ENCODE data around the gene DCN.

DCN gene

DNA sequence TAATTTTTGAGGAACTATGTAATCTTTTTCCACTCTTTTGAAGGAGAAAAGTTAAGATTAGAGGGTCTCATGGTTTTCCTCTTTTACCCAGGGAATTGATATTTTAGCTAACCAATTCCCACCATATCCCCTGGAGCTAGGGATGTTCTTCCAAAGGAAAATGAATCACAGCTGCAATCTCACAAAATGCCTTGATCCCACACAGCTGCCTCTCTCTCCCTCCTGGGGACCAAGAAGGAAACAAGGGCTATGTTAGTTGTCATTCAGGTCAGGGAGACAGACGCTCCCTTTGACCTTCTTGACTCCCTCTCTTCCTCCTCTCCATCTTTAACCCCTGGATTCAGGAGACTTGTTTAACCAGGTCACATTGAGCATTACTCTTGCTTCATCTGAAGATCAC lies 9.5 kb downstream of the DCN start:
- no CpG with 5 or more reads among the region's 1 CpG for WGBS (ENCODE audit: extremely low coverage, insufficient coverage, low lambda C conversion rate)
- H4K8ac ChIP-seq (ENCODE audit: low read depth, low read length): no peak overlapping the region
- no peak overlapping the region for H2BK5ac ChIP-seq (ENCODE audit: low read length)
- no peak overlapping the region for H3K27ac ChIP-seq (ENCODE audit: low read depth, low read length)
- H3K4me3 ChIP-seq (ENCODE audit: low read length): no peak overlapping the region
- H3K4ac ChIP-seq (ENCODE audit: low read depth, low read length): no peak overlapping the region
- H3K27me3 ChIP-seq (ENCODE audit: insufficient read depth, low read length, poor library complexity): no peaks in the 10 kb centered on the region
- H3K36me3 ChIP-seq (ENCODE audit: control insufficient read depth, insufficient read depth, low read length): no peaks in the 10 kb centered on the region
- H3K23ac ChIP-seq (ENCODE audit: low read length): no peak overlapping the region
- no peaks in the 10 kb centered on the region for H3K4me1 ChIP-seq (ENCODE audit: control insufficient read depth, low read depth, low read length)
- DNase-seq: no peak
- no peak overlapping the region for H2AK5ac ChIP-seq (ENCODE audit: low read length)
- H3K79me1 ChIP-seq (ENCODE audit: low read length): no peaks in the 10 kb centered on the region
- H3K4me2 ChIP-seq (ENCODE audit: low read length): no peak overlapping the region
- no peak overlapping the region for H2BK15ac ChIP-seq (replicated peaks; ENCODE audit: low read depth)
- H3K18ac ChIP-seq (ENCODE audit: low read length): no peak overlapping the region
- no peak overlapping the region for H2BK120ac ChIP-seq (ENCODE audit: low read depth, low read length)
- no peak overlapping the region for H3K9ac ChIP-seq (ENCODE audit: low read length)
- H3K79me2 ChIP-seq (ENCODE audit: control insufficient read depth, insufficient read depth, low read length): no peaks in the 10 kb centered on the region
- no peak overlapping the region for H3K56ac ChIP-seq (ENCODE audit: low read length)
- no peak overlapping the region for H4K5ac ChIP-seq (ENCODE audit: low read length)

DNA sequence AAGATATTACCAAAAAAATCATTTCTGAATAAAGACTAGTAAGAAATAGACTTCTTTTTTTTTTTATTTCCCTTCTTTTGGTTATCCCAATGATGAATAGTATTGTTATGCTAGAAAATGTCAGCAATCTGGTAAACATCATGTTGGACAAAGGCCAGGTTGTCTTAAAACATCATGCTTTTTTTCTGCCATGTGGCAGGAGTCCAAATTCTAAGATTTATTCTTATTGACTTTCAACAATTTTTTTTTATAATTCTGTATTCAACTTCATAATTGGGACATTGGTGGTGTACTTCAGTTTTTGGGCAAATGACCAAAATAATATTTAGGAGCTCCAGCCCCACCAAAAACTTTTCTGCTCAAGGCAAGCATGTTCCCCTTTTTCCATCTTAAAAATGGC lies 10.5 kb downstream of the DCN start:
- H2BK5ac ChIP-seq (ENCODE audit: low read length): no peak overlapping the region
- DNase-seq: no peak
- H3K79me1 ChIP-seq (ENCODE audit: low read length): no peaks in the 10 kb centered on the region
- H2BK120ac ChIP-seq (ENCODE audit: low read depth, low read length): no peak overlapping the region
- no peaks in the 10 kb centered on the region for H3K36me3 ChIP-seq (ENCODE audit: control insufficient read depth, insufficient read depth, low read length)
- H3K27ac ChIP-seq (ENCODE audit: low read depth, low read length): no peak overlapping the region
- no peak overlapping the region for H4K8ac ChIP-seq (ENCODE audit: low read depth, low read length)
- no peak overlapping the region for H3K18ac ChIP-seq (ENCODE audit: low read length)
- no peak overlapping the region for H2AK5ac ChIP-seq (ENCODE audit: low read length)
- no peaks in the 10 kb centered on the region for H3K27me3 ChIP-seq (ENCODE audit: insufficient read depth, low read length, poor library complexity)
- H3K4me2 ChIP-seq (ENCODE audit: low read length): no peak overlapping the region
- H3K4me1 ChIP-seq (ENCODE audit: control insufficient read depth, low read depth, low read length): no peaks in the 10 kb centered on the region
- no peak overlapping the region for H3K4me3 ChIP-seq (ENCODE audit: low read length)
- H3K4ac ChIP-seq (ENCODE audit: low read depth, low read length): no peak overlapping the region
- no peak overlapping the region for H3K9ac ChIP-seq (ENCODE audit: low read length)
- H4K5ac ChIP-seq (ENCODE audit: low read length): no peak overlapping the region
- H2BK15ac ChIP-seq (replicated peaks; ENCODE audit: low read depth): no peak overlapping the region
- no peak overlapping the region for H3K23ac ChIP-seq (ENCODE audit: low read length)
- no peak overlapping the region for H3K56ac ChIP-seq (ENCODE audit: low read length)
- no peaks in the 10 kb centered on the region for H3K79me2 ChIP-seq (ENCODE audit: control insufficient read depth, insufficient read depth, low read length)

DNA sequence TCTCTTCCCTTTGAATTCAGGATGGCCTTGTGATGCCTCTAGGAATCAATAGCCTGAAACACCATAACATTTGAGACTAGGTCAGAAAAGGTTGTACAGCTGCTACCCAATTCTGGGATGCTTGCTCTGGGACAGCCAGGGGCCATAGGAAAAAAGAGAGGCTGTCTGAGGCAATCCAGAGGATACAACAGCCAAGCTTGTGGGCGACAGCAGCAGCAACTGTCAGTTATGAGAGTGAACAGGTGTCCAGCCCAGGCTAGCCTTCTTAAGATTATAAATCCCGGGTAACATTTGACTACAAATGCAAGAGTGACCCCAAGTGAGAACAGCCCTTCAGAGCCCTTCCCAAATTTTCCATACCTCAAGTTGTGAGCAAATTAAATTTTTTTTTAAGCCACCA lies 11.1 kb downstream of the DCN start:
- Histone ChIP-seq H2AK5ac (ENCODE audit: low read length) (no peak overlapping the region), H3K79me1 (ENCODE audit: low read length) (no peaks in the 10 kb centered on the region), H3K4me2 (ENCODE audit: low read length) (no peak overlapping the region), H3K9ac (ENCODE audit: low read length) (no peak overlapping the region), H3K27me3 (ENCODE audit: insufficient read depth, low read length, poor library complexity) (no peaks in the 10 kb centered on the region), H4K5ac (ENCODE audit: low read length) (no peak overlapping the region), H4K8ac (ENCODE audit: low read depth, low read length) (no peak overlapping the region), H3K56ac (ENCODE audit: low read length) (no peak overlapping the region), H3K79me2 (ENCODE audit: control insufficient read depth, insufficient read depth, low read length) (no peaks in the 10 kb centered on the region), H2BK5ac (ENCODE audit: low read length) (no peak overlapping the region), H3K18ac (ENCODE audit: low read length) (no peak overlapping the region), H3K4ac (ENCODE audit: low read depth, low read length) (no peak overlapping the region), H3K23ac (ENCODE audit: low read length) (no peak overlapping the region), H3K27ac (ENCODE audit: low read depth, low read length) (no peak overlapping the region), H2BK15ac (replicated peaks; ENCODE audit: low read depth) (no peak overlapping the region), H2BK120ac (ENCODE audit: low read depth, low read length) (no peak overlapping the region), H3K4me1 (ENCODE audit: control insufficient read depth, low read depth, low read length) (no peaks in the 10 kb centered on the region), H3K36me3 (ENCODE audit: control insufficient read depth, insufficient read depth, low read length) (no peaks in the 10 kb centered on the region), H3K4me3 (ENCODE audit: low read length) (no peak overlapping the region)
- no CpG with 5 or more reads among the region's 2 CpGs for WGBS (ENCODE audit: extremely low coverage, insufficient coverage, low lambda C conversion rate)
- no peak for DNase-seq

DNA sequence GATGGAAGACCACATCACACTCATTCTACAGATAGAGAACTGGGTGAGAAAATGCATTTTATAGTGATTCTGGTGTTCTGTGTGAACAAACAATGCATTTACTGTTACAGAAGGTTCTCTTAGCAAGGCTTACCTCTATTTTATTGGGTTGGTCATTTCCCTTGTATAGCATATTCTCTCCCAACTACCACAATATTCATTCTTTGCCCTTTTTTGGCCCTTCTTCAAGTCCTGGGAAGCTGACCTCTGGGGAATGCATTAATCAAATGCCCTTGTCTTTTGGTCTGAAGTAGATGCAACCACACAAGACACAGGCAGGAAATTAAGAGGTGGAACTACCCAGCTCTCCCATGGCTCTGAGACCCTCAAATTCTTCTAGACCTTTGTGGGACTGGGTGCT lies 19.5 kb downstream of the DCN start:
- Histone ChIP-seq H3K4ac (ENCODE audit: low read depth, low read length) (no peak overlapping the region), H3K56ac (ENCODE audit: low read length) (no peak overlapping the region), H3K27ac (ENCODE audit: low read depth, low read length) (no peak overlapping the region), H2BK15ac (replicated peaks; ENCODE audit: low read depth) (no peak overlapping the region), H3K4me1 (ENCODE audit: control insufficient read depth, low read depth, low read length) (no peaks in the 10 kb centered on the region), H3K9ac (ENCODE audit: low read length) (no peak overlapping the region), H3K23ac (ENCODE audit: low read length) (no peak overlapping the region), H3K18ac (ENCODE audit: low read length) (no peak overlapping the region), H2BK120ac (ENCODE audit: low read depth, low read length) (no peak overlapping the region), H2BK5ac (ENCODE audit: low read length) (no peak overlapping the region), H3K4me2 (ENCODE audit: low read length) (no peak overlapping the region), H2AK5ac (ENCODE audit: low read length) (no peak overlapping the region), H3K27me3 (ENCODE audit: insufficient read depth, low read length, poor library complexity) (no peaks in the 10 kb centered on the region), H3K4me3 (ENCODE audit: low read length) (no peak overlapping the region), H4K8ac (ENCODE audit: low read depth, low read length) (no peak overlapping the region), H3K36me3 (ENCODE audit: control insufficient read depth, insufficient read depth, low read length) (no peaks in the 10 kb centered on the region), H4K5ac (ENCODE audit: low read length) (no peak overlapping the region), H3K79me2 (ENCODE audit: control insufficient read depth, insufficient read depth, low read length) (no peaks in the 10 kb centered on the region), H3K79me1 (ENCODE audit: low read length) (no peaks in the 10 kb centered on the region)
- no peak for DNase-seq

DNA sequence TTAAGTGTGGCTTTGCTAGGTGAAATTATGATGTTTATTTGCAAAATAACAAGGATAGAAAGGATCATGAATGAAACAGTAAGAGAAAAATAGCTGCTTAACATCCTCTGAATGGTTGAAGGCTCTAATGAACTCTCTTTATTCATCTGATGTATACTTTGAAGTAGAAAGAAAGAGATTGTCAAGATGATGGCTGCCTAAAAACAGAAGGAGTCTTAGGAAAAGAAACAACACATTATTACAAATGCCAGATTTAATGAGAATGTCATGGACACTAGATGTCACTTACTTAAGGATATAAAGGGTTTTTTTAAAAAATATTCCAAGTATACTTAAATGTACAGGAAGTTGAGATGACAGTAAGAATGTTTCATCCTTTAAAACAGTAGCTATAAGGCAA lies 21.6 kb downstream of the DCN start:
- H3K36me3 ChIP-seq (ENCODE audit: control insufficient read depth, insufficient read depth, low read length): no peaks in the 10 kb centered on the region
- H3K79me2 ChIP-seq (ENCODE audit: control insufficient read depth, insufficient read depth, low read length): no peaks in the 10 kb centered on the region
- no peak overlapping the region for H3K9ac ChIP-seq (ENCODE audit: low read length)
- no peak overlapping the region for H3K4me2 ChIP-seq (ENCODE audit: low read length)
- no peaks in the 10 kb centered on the region for H3K4me1 ChIP-seq (ENCODE audit: control insufficient read depth, low read depth, low read length)
- H3K4ac ChIP-seq (ENCODE audit: low read depth, low read length): no peak overlapping the region
- no peak for DNase-seq
- H4K8ac ChIP-seq (ENCODE audit: low read depth, low read length): no peak overlapping the region
- H2BK5ac ChIP-seq (ENCODE audit: low read length): no peak overlapping the region
- H2BK120ac ChIP-seq (ENCODE audit: low read depth, low read length): no peak overlapping the region
- no peak overlapping the region for H3K56ac ChIP-seq (ENCODE audit: low read length)
- no peak overlapping the region for H3K23ac ChIP-seq (ENCODE audit: low read length)
- no peaks in the 10 kb centered on the region for H3K79me1 ChIP-seq (ENCODE audit: low read length)
- H3K4me3 ChIP-seq (ENCODE audit: low read length): no peak overlapping the region
- no peak overlapping the region for H3K18ac ChIP-seq (ENCODE audit: low read length)
- no peak overlapping the region for H2AK5ac ChIP-seq (ENCODE audit: low read length)
- no peak overlapping the region for H2BK15ac ChIP-seq (replicated peaks; ENCODE audit: low read depth)
- no peak overlapping the region for H3K27ac ChIP-seq (ENCODE audit: low read depth, low read length)
- no peaks in the 10 kb centered on the region for H3K27me3 ChIP-seq (ENCODE audit: insufficient read depth, low read length, poor library complexity)
- no peak overlapping the region for H4K5ac ChIP-seq (ENCODE audit: low read length)

DNA sequence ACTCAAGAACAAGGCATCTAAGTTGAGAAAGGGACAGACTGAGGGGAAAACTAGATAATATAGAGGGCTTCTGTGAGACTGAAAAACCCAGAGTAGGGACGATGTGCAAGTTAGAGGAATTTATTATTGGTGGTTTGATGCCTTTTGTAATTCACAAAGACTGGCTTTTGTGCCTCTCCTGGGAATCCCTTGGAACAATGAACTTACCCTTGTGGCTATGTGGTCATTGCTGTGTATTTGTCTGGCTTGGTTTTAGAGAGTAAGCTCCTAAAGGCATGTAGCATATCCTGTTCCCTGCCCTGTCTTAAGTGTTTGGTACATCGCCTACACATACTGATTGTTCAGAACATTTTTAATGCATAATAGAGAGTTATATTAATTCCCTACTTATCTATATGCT lies 26.6 kb downstream of the DCN start:
- H3K4me1 ChIP-seq (ENCODE audit: control insufficient read depth, low read depth, low read length): no peaks in the 10 kb centered on the region
- DNase-seq: no peak
- H4K8ac ChIP-seq (ENCODE audit: low read depth, low read length): no peak overlapping the region
- WGBS (ENCODE audit: extremely low coverage, insufficient coverage, low lambda C conversion rate): no CpG with 5 or more reads among the region's 2 CpGs
- H3K18ac ChIP-seq (ENCODE audit: low read length): no peak overlapping the region
- no peak overlapping the region for H2AK5ac ChIP-seq (ENCODE audit: low read length)
- no peaks in the 10 kb centered on the region for H3K27me3 ChIP-seq (ENCODE audit: insufficient read depth, low read length, poor library complexity)
- H2BK15ac ChIP-seq (replicated peaks; ENCODE audit: low read depth): no peak overlapping the region
- H2BK120ac ChIP-seq (ENCODE audit: low read depth, low read length): no peak overlapping the region
- no peak overlapping the region for H3K23ac ChIP-seq (ENCODE audit: low read length)
- H3K9ac ChIP-seq (ENCODE audit: low read length): no peak overlapping the region
- no peak overlapping the region for H3K4me2 ChIP-seq (ENCODE audit: low read length)
- no peak overlapping the region for H4K5ac ChIP-seq (ENCODE audit: low read length)
- H3K4ac ChIP-seq (ENCODE audit: low read depth, low read length): no peak overlapping the region
- no peak overlapping the region for H3K27ac ChIP-seq (ENCODE audit: low read depth, low read length)
- no peak overlapping the region for H3K56ac ChIP-seq (ENCODE audit: low read length)
- H3K79me1 ChIP-seq (ENCODE audit: low read length): no peaks in the 10 kb centered on the region
- no peak overlapping the region for H3K4me3 ChIP-seq (ENCODE audit: low read length)
- no peak overlapping the region for H2BK5ac ChIP-seq (ENCODE audit: low read length)
- no peaks in the 10 kb centered on the region for H3K79me2 ChIP-seq (ENCODE audit: control insufficient read depth, insufficient read depth, low read length)
- no peaks in the 10 kb centered on the region for H3K36me3 ChIP-seq (ENCODE audit: control insufficient read depth, insufficient read depth, low read length)
